ENCODE data around the gene PAX7. TPM values are rescaled to one million over a fixed set of nuclear protein-coding genes. Genes with fewer than 3 reads are reported as not detected.
A peak's percentile ranks its signal among the peaks of the same experiment; 100 is the strongest.
"Not testable (repeated sequence)": the region's sequence is repeated elsewhere in the genome, so short reads cannot be mapped to it uniquely, and the experiment has no call there.

PAX7 gene
- total RNA-seq, 2 donors from 2014 or later = not detected

- intact Hi-C loops (cut with DNase I, micrococcal nuclease) = no loop called here
- no peak for ATAC-seq
- DNase-seq = no peak
Observed at GRCh38 chr1:18738126-18738525, 107.5 kb downstream of the PAX7 start.

GRCh38 chr1:18738617-18739016, 108.0 kb downstream of the PAX7 start:
- ATAC-seq (no peak), DNase-seq (no peak)
- intact Hi-C loops (cut with DNase I, micrococcal nuclease) = no loop called here

GRCh38 chr1:18739408-18739807, 108.8 kb downstream of the PAX7 start:
- intact Hi-C loops (cut with DNase I, micrococcal nuclease) = no loop called here
- ATAC-seq = peak; percentile 60
- no peak for DNase-seq

- intact Hi-C loops (cut with DNase I, micrococcal nuclease) = no loop called here
- DNase-seq = no peak
- ATAC-seq = no peak
Observed at GRCh38 chr1:18739897-18740296, 109.3 kb downstream of the PAX7 start.

GRCh38 chr1:18740617-18741016, 110.0 kb downstream of the PAX7 start:
- DNase-seq = no peak
- intact Hi-C loops (cut with DNase I, micrococcal nuclease) = no loop called here
- ATAC-seq = no peak

- no peak for DNase-seq
- no peak for ATAC-seq
- intact Hi-C loops (cut with DNase I, micrococcal nuclease) = no loop called here
Observed at GRCh38 chr1:18743233-18743632, 112.6 kb downstream of the PAX7 start.

GRCh38 chr1:18744381-18744780, 113.7 kb downstream of the PAX7 start:
- intact Hi-C loops (cut with DNase I, micrococcal nuclease); DNase-seq; ATAC-seq: not testable (repeated sequence)

- ATAC-seq (no peak), DNase-seq (no peak)
- intact Hi-C loops (cut with DNase I, micrococcal nuclease) = no loop called here
Observed at GRCh38 chr1:18746981-18747380, 116.3 kb downstream of the PAX7 start.

- intact Hi-C loops (cut with DNase I, micrococcal nuclease) = no loop called here
- DNase-seq = no peak
- ATAC-seq = no peak
Observed at GRCh38 chr1:18747671-18748070, 117.0 kb downstream of the PAX7 start.

- DNase-seq = peak in 1 of 2 donors; percentile 47
- intact Hi-C loops (cut with DNase I, micrococcal nuclease) = no loop called here
- ATAC-seq = peak; percentile 97
Observed at GRCh38 chr1:18748435-18748834, 117.8 kb downstream of the PAX7 start.

GRCh38 chr1:18749569-18749968, 118.9 kb downstream of the PAX7 start:
- no peak for ATAC-seq
- intact Hi-C loops (cut with DNase I, micrococcal nuclease) = no loop called here
- no peak for DNase-seq

- ATAC-seq (no peak), DNase-seq (no peak)
- intact Hi-C loops (cut with DNase I, micrococcal nuclease) = no loop called here
Observed at GRCh38 chr1:18750600-18750999, 120.0 kb downstream of the PAX7 start.

- intact Hi-C loops (cut with DNase I, micrococcal nuclease) = no loop called here
- ATAC-seq (no peak), DNase-seq (no peak)
Observed at GRCh38 chr1:18751425-18751824, 120.8 kb downstream of the PAX7 start.

GRCh38 chr1:18752409-18752808, 121.8 kb downstream of the PAX7 start:
- intact Hi-C loops (cut with DNase I, micrococcal nuclease) = no loop called here
- DNase-seq = no peak
- no peak for ATAC-seq

GRCh38 chr1:18760156-18760555, 129.5 kb downstream of the PAX7 start:
- ATAC-seq = no peak

GRCh38 chr1:18761948-18762840, 131.5 kb downstream of the PAX7 start:
- DNase-seq = no peak
- intact Hi-C loops (cut with DNase I, micrococcal nuclease) = no loop called here

More at GRCh38 chr1:18760156-18760555, 129.5 kb downstream of the PAX7 start:
- no peak for DNase-seq
- intact Hi-C loops (cut with DNase I, micrococcal nuclease) = no loop called here

GRCh38 chr1:18764362-18764761, 133.7 kb downstream of the PAX7 start:
- no peak for ATAC-seq
- intact Hi-C loops (cut with DNase I, micrococcal nuclease) = no loop called here
- DNase-seq = no peak

More at GRCh38 chr1:18761948-18762840, 131.5 kb downstream of the PAX7 start:
- ATAC-seq = no peak

- ATAC-seq (no peak), DNase-seq (no peak)
- intact Hi-C loops (cut with DNase I, micrococcal nuclease) = no loop called here
Observed at GRCh38 chr1:18765725-18766124, 135.1 kb downstream of the PAX7 start.

GRCh38 chr1:18766328-18766727, 135.7 kb downstream of the PAX7 start:
- ATAC-seq = no peak

GRCh38 chr1:18767576-18767975, 136.9 kb downstream of the PAX7 start:
- intact Hi-C loops (cut with DNase I, micrococcal nuclease); DNase-seq; ATAC-seq: not testable (repeated sequence)

More at GRCh38 chr1:18766328-18766727, 135.7 kb downstream of the PAX7 start:
- no peak for DNase-seq
- intact Hi-C loops (cut with DNase I, micrococcal nuclease) = no loop called here

- no peak for ATAC-seq
- intact Hi-C loops (cut with DNase I, micrococcal nuclease) = no loop called here
- DNase-seq = no peak
Observed at GRCh38 chr1:18768086-18768485, 137.4 kb downstream of the PAX7 start.

Measured in left colon (tissue), 2 donors.